H1 (cell line): ENCODE data around the gene SORBS1. TPM values are rescaled to one million over a fixed set of nuclear protein-coding genes. Genes with fewer than 3 reads are reported as not detected.

ENCODE experiments used
- CTCF ChIA-PET: fragments of 300-600 bp; sonication (Branson Sonifier 250); formaldehyde crosslinking; loops from one replicate; lab custom pipeline; 2021; ENCODE audit not compliant: partially characterized antibody; lab: Charles Lee
- POLR2A ChIA-PET: fragments of 300-600 bp; sonication (Branson Sonifier 250); formaldehyde crosslinking; loops from one replicate; lab custom pipeline; 2021; ENCODE audit warnings: inconsistent platforms; ENCODE audit not compliant: partially characterized antibody; lab: Charles Lee
- DNase-seq, 2 experiments: peaks; one replicate each; pipeline versions ENCODE4 v3.0.0 to v3.0.0-alpha.2; 2010 to 2022; ENCODE audit warnings: low spot score in 2 of 2, low read depth in 1 of 2, mixed read lengths in 1 of 2
- FAIRE-seq: peaks from 2 replicates; lab custom pipeline; 2011; peaks lifted over from hg19 to GRCh38; lab: Jason Lieb, UNC
- H2AFZ ChIP-seq: 2 replicates; pipeline ENCODE4 v1.8.1; 2012; ENCODE audit warnings: low read length, inconsistent platforms
- H2AK5ac ChIP-seq: 2 replicates; pipeline ENCODE4 v1.6.1; 2013; ENCODE audit warnings: low read depth, low read length
- H2BK120ac ChIP-seq: replicated peaks from 2 replicates; pipeline ENCODE3; 2013; ENCODE audit warnings: low read depth, low read length, inconsistent platforms
- H2BK12ac ChIP-seq: 2 replicates; pipeline ENCODE4 v1.6.1; 2013; ENCODE audit warnings: low read depth, low read length
- H2BK15ac ChIP-seq: 2 replicates; pipeline ENCODE4 v1.6.1; 2013; ENCODE audit warnings: low read length
- H2BK20ac ChIP-seq: 2 replicates; pipeline ENCODE4 v1.6.1; 2013; ENCODE audit warnings: low read length
- H2BK5ac ChIP-seq: 2 replicates; pipeline ENCODE4 v1.6.1; 2013; ENCODE audit warnings: low read depth, low read length
- H3K14ac ChIP-seq: 2 replicates; pipeline ENCODE4 v1.6.1; 2013; ENCODE audit warnings: inconsistent platforms; ENCODE audit not compliant: insufficient read length
- H3K18ac ChIP-seq: 2 replicates; pipeline ENCODE4 v1.6.1; 2013; ENCODE audit warnings: low read length; ENCODE audit errors: extremely low read depth
- H3K23ac ChIP-seq: 2 replicates; pipeline ENCODE4 v1.6.1; 2013; ENCODE audit warnings: inconsistent platforms; ENCODE audit not compliant: insufficient read length
- H3K23me2 ChIP-seq: 2 replicates; pipeline ENCODE4 v1.6.1; 2013; ENCODE audit warnings: low read depth, low read length
- H3K27ac ChIP-seq: 2 replicates; pipeline ENCODE4 v1.6.1; 2011; ENCODE audit warnings: low read depth, low read length, inconsistent platforms
- H3K27me3 ChIP-seq, 4 experiments: replicated peaks in 1 of 4; 1 replicate in 1 of 4; 2 replicates in 3 of 4; pipeline versions ENCODE4 v1.6.1 to v1.8.1; 2011 to 2013; ENCODE audit warnings: low read length in 3 of 4, mild to moderate bottlenecking in 3 of 4, inconsistent platforms in 2 of 4, mixed read lengths in 2 of 4, moderate library complexity in 1 of 4; ENCODE audit not compliant: control insufficient read depth in 3 of 4, insufficient read depth in 3 of 4; ENCODE audit errors: extremely low read depth in 1 of 4
- H3K36me3 ChIP-seq, 4 experiments: 2 replicates each; pipeline versions ENCODE4 v1.6.1 to v1.8.1; 2011 to 2013; ENCODE audit warnings: mild to moderate bottlenecking in 4 of 4, low read length in 3 of 4, moderate library complexity in 2 of 4, control low read depth in 1 of 4, inconsistent platforms in 1 of 4; ENCODE audit not compliant: insufficient read depth in 4 of 4, control insufficient read depth in 2 of 4
- H3K4ac ChIP-seq: replicated peaks from 2 replicates; pipeline ENCODE3; 2013; ENCODE audit warnings: low read length, low read depth, mixed read lengths, inconsistent platforms; ENCODE audit not compliant: insufficient read length
- H3K4me1 ChIP-seq, 4 experiments: replicated peaks in 1 of 4; 1 replicate in 1 of 4; 2 replicates in 3 of 4; pipeline versions ENCODE4 v1.6.1 to v1.8.1; 2011 to 2013; ENCODE audit warnings: low read length in 3 of 4, inconsistent platforms in 2 of 4, mixed read lengths in 1 of 4; ENCODE audit not compliant: insufficient read depth in 4 of 4, control insufficient read depth in 3 of 4
- H3K4me2 ChIP-seq, 2 experiments: 2 replicates each; pipeline versions ENCODE4 v1.6.1 to v1.8.1; 2011 to 2013; ENCODE audit warnings: low read depth in 2 of 2, low read length in 2 of 2, control low read depth in 1 of 2, inconsistent platforms in 1 of 2, mild to moderate bottlenecking in 1 of 2; ENCODE audit not compliant: insufficient read depth in 1 of 2
- H3K4me3 ChIP-seq, 4 experiments: fragments of 200-600, 300-600 bp in 1 of 4; sonication (generic), shearing (Covaris generic), sonication (Bioruptor Twin) in 1 of 4; 2 replicates each; pipeline versions ENCODE4 v1.5.1 to v1.8.1; 2011 to 2016; ENCODE audit warnings: low read length in 4 of 4, low read depth in 3 of 4, control low read depth in 2 of 4, inconsistent platforms in 2 of 4, mild to moderate bottlenecking in 2 of 4, mixed read lengths in 1 of 4, moderate library complexity in 1 of 4; ENCODE audit not compliant: insufficient read depth in 2 of 4; ENCODE audit errors: extremely low read depth in 1 of 4
- H3K56ac ChIP-seq: replicated peaks from 2 replicates; pipeline ENCODE3; 2013; ENCODE audit warnings: low read depth, mild to moderate bottlenecking, mixed read lengths, low read length, inconsistent platforms; ENCODE audit not compliant: insufficient read length
- H3K79me1 ChIP-seq: 2 replicates; pipeline ENCODE4 v1.6.1; 2013; ENCODE audit warnings: low read depth, low read length, control low read depth
- H3K79me2 ChIP-seq, 2 experiments: 2 replicates each; pipeline versions ENCODE4 v1.6.1 to v1.8.1; 2012 to 2013; ENCODE audit warnings: low read length in 2 of 2, mild to moderate bottlenecking in 2 of 2, inconsistent platforms in 1 of 2; ENCODE audit not compliant: insufficient read depth in 2 of 2, control insufficient read depth in 1 of 2
- H3K9ac ChIP-seq, 4 experiments: replicated peaks in 1 of 4; 1 replicate in 1 of 4; 2 replicates in 3 of 4; pipeline versions ENCODE4 v1.6.1 to v1.8.1; 2011 to 2013; ENCODE audit warnings: low read depth in 3 of 4, low read length in 3 of 4, control low read depth in 2 of 4, mild to moderate bottlenecking in 2 of 4, moderate library complexity in 2 of 4, inconsistent platforms in 1 of 4; ENCODE audit errors: extremely low read depth in 1 of 4
- H3K9me3 ChIP-seq, 2 experiments: 2 replicates each; pipeline versions ENCODE4 v1.6.1 to v1.8.1; 2012 to 2013; ENCODE audit warnings: mild to moderate bottlenecking in 2 of 2, moderate library complexity in 2 of 2, control low read depth in 1 of 2, inconsistent platforms in 1 of 2, low read depth in 1 of 2, low read length in 1 of 2, mixed read lengths in 1 of 2; ENCODE audit not compliant: insufficient read depth in 2 of 2
- H4K20me1 ChIP-seq, 2 experiments: replicated peaks in 1 of 2; 2 replicates each; pipeline versions ENCODE3 to v1.8.1; 2011 to 2013; ENCODE audit warnings: inconsistent platforms in 2 of 2, low read length in 2 of 2, mild to moderate bottlenecking in 1 of 2; ENCODE audit not compliant: insufficient read depth in 2 of 2, control insufficient read depth in 1 of 2
- H4K5ac ChIP-seq: 2 replicates; pipeline ENCODE4 v1.6.1; 2013; ENCODE audit warnings: low read length, low read depth, mixed read lengths, inconsistent platforms; ENCODE audit not compliant: insufficient read length
- H4K8ac ChIP-seq: 2 replicates; pipeline ENCODE4 v1.8.0; 2013; ENCODE audit warnings: mild to moderate bottlenecking, moderate library complexity, low read length, inconsistent platforms; ENCODE audit not compliant: insufficient read depth; ENCODE audit errors: extremely low read depth
- H4K91ac ChIP-seq: replicated peaks from 2 replicates; pipeline ENCODE3; 2013; ENCODE audit warnings: low read length, mixed read lengths, inconsistent platforms; ENCODE audit not compliant: insufficient read length
- CBX8 ChIP-seq: fragments of 300-800, 300-1000 bp; sonication (generic); IDR thresholded peaks from 2 replicates; pipeline ENCODE4 v1.7.1; 2016; ENCODE audit warnings: low read depth, low read length, borderline replicate concordance
- JUN ChIP-seq: IDR thresholded peaks from 2 replicates; pipeline ENCODE4 v1.6.1; 2011; ENCODE audit warnings: low read depth, mild to moderate bottlenecking, improper control_type of control experiment, low read length
- WGBS, 2 experiments: shearing (Covaris generic) in 1 of 2; methylation state at CpG; one replicate each; pipeline versions ENCODE4 v1.1.6 to v1.1.7; 2013 to 2015; ENCODE audit warnings: low lambda C conversion rate in 2 of 2, mixed read lengths in 2 of 2, inconsistent platforms in 1 of 2, low coverage in 1 of 2, missing lambda C conversion rate in 1 of 2; ENCODE audit not compliant: insufficient replicate concordance in 2 of 2, insufficient coverage in 1 of 2, insufficient read length in 1 of 2; ENCODE audit errors: extremely low coverage in 1 of 2, missing lambda C conversion rate in 1 of 2; 5-methylcytosine and 5-hydroxymethylcytosine counted together
- polyA plus RNA-seq, 7 experiments: library from polyadenylated mRNA; depleted of rRNA in 3 of 7; stranded (reverse) in 5 of 7; unstranded in 2 of 7; fragments of >200 nt in 5 of 7; fragments of 200-250 nt in 2 of 7; gene quantifications; 1 replicate in 5 of 7; 2 replicates in 1 of 7; 4 replicates in 1 of 7; pipeline versions ENCODE4 v1.2.1 to v1.2.3, GENCODE V29; 2011 to 2013; ENCODE audit warnings: missing spikeins in 2 of 7, mixed read lengths in 2 of 7
- total RNA-seq: library from RNA; stranded (reverse); fragmentation: NEBNext Ultra II Directional; extraction: Animal tissue kit (Norgen Biotek cat#: 25700); gene quantifications from 2 replicates; pipeline ENCODE4 v1.2.1, GENCODE V29; 2021

SORBS1 gene
- total and polyA plus RNA-seq, 2 of the 8 experiments (the other 6 are each of a cell fraction or from before 2014, with no cell fraction given): 16.0 to 35.0 TPM

DNA sequence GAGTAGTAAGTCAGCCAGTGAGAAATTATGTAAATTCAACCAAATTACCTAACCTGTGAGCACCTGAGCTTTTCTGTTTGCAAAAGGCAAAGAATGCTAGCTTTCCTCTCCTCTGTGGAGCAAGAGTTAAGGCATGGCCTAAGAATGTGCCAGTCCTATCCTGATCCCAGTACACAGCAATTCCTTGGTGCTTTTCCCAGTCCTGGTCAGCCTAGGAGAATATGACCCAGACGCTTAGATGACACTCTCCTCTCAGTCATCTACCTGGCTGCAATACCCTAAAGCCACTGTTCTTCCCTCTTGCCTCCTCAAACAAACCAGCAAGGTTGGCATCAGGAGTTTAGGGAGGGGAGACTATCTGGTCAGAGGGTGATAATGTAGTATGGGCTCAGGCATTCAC, 274.5 kb downstream of the SORBS1 start:
- WGBS, 2 experiments: 44% methylated on average over 1 of the region's 1 CpG; no CpG with 5 or more reads in 1 of the 2 experiments
- H3K14ac ChIP-seq: no peak overlapping the region
- H3K79me2 ChIP-seq: peaks cover 45 to 81% of the 10 kb centered on the region in 2 experiments
- peaks cover 0 to 3% (median 0%) of the 10 kb centered on the region in 4 experiments; a peak in 1 of 8 replicates for H3K36me3 ChIP-seq
- H4K91ac ChIP-seq: no peak overlapping the region
- no peak overlapping the region for H3K23ac ChIP-seq
- H2AFZ ChIP-seq: no peak overlapping the region
- peak overlapping the region in 1 of 2 experiments; percentile 30; a peak in 2 of 4 replicates for H3K4me2 ChIP-seq
- DNase-seq (no peak), FAIRE-seq (no peak)
- H4K5ac ChIP-seq: no peak overlapping the region
- H4K20me1 ChIP-seq: peaks cover 2 to 9% of the 10 kb centered on the region in 2 experiments
- peak overlapping the region; percentile 88; the same call in 1 of the 2 replicates for H2BK15ac ChIP-seq
- H3K27ac ChIP-seq: no peak overlapping the region
- peaks cover 3% of the 10 kb centered on the region; the same call in 1 of the 2 replicates for H3K23me2 ChIP-seq
- H3K4me1 ChIP-seq: peaks cover 5 to 15% (median 9%) of the 10 kb centered on the region in 4 experiments; a peak in 6 of 7 replicates
- no peak overlapping the region for H3K18ac ChIP-seq
- H3K9ac ChIP-seq: peak overlapping the region in 1 of 4 experiments; percentile 28; a peak in 1 of 7 replicates
- ChIA-PET POLR2A (interaction anchor here (1.2 kb wide), 1 partner anchor 9 kb away, joined by 4 read pairs; no protein-coding TSS in a partner anchor), CTCF (interaction anchor here (0.8 to 2.0 kb wide), 9 partner anchors 9 to 531 kb away, joined by 3 to 14 read pairs (median 3); no protein-coding TSS in a partner anchor)
- H2BK12ac ChIP-seq: no peak overlapping the region
- no peak overlapping the region for H2AK5ac ChIP-seq
- TF ChIP-seq CBX8 (no peak), JUN (no peak)
- H2BK20ac ChIP-seq: no peak overlapping the region
- peaks cover 0 to 5% (median 4%) of the 10 kb centered on the region in 4 experiments; a peak in 5 of 7 replicates for H3K27me3 ChIP-seq
- H2BK5ac ChIP-seq: peak overlapping the region; percentile 40; the same call in 1 of the 2 replicates
- no peak overlapping the region for H3K4me3 ChIP-seq
- H4K8ac ChIP-seq: no peak overlapping the region
- peaks cover 18% of the 10 kb centered on the region for H3K79me1 ChIP-seq
- no peak overlapping the region for H2BK120ac ChIP-seq
- no peak overlapping the region for H3K56ac ChIP-seq
- no peak overlapping the region for H3K4ac ChIP-seq
- no peaks in the 10 kb centered on the region for H3K9me3 ChIP-seq
